Pancreas (tissue), 10 donors: Measurements from ENCODE around the gene RIF1. TPM values are rescaled to one million over a fixed set of nuclear protein-coding genes. Genes with fewer than 3 reads are reported as not detected.

Source experiments
- ATAC-seq, 4 donors: fragments of 200-7000 bp; cut with Tn5 transposase; one replicate each; pipeline versions ENCODE4 v1.8.0 to v1.9.1; 2020; ENCODE audit warnings: mild to moderate bottlenecking in 4 of 4, moderate library complexity in 4 of 4
- DNase-seq, 6 donors: peaks; one replicate each; pipeline ENCODE4 v3.0.0-alpha.2; 2020
- FAIRE-seq: peaks from 2 replicates; lab custom pipeline; 2012; peaks lifted over from hg19 to GRCh38; lab: Jason Lieb, UNC
- H3K27ac ChIP-seq, 4 donors: fragments of 200-600 bp; sonication (generic); 1 replicate in 3 of 4; 2 replicates in 1 of 4; pipeline versions ENCODE4 v1.5.0 to v1.8.0; 2020
- H3K27me3 ChIP-seq, 4 donors: fragments of 200-600 bp; one replicate each; pipeline ENCODE4 v1.8.0; 2021
- H3K36me3 ChIP-seq, 3 donors: fragments of 200-600 bp; sonication (generic) in 1 of 3; one replicate each; pipeline versions ENCODE4 v1.5.0 to v1.8.0; 2020 to 2021
- H3K4me1 ChIP-seq, 3 donors: fragments of 200-600 bp; one replicate each; pipeline ENCODE4 v1.8.0; 2021
- H3K4me3 ChIP-seq, 4 donors: fragments of 200-600 bp; sonication (generic) in 2 of 4; one replicate each; pipeline versions ENCODE4 v1.5.0 to v1.8.0; 2020 to 2021
- H3K9me3 ChIP-seq, 4 donors: fragments of 200-600 bp; one replicate each; pipeline ENCODE4 v1.8.0; 2021
- CTCF ChIP-seq, 4 donors: fragments of 200-600 bp; sonication (generic) in 3 of 4; IDR thresholded peaks; one replicate each; pipeline versions ENCODE4 v1.5.0 to v1.8.0; 2021; ENCODE audit warnings: antibody characterized with exemption in 4 of 4
- WGBS, 2 donors: extraction: QIAGEN DNeasy Blood & Tissue Kit; methylation state at CpG; one replicate each; pipeline ENCODE4 v1.1.7; 2013; 5-methylcytosine and 5-hydroxymethylcytosine counted together
- intact Hi-C, 3 donors: fragments of 100-400 bp; cut with DNase I; formaldehyde crosslinking; loops; one replicate each; pipeline versions ENCODE4 v1.11.1 to v1.14.2; 2022
- polyA plus RNA-seq, 2 donors: library from polyadenylated mRNA; stranded (reverse); fragments of 200-250 nt; gene quantifications; one replicate each; pipeline ENCODE4 v1.2.3, GENCODE V29; 2013
- total RNA-seq, 6 donors: library from RNA; stranded (reverse); fragmentation: NEBNext Ultra II Directional in 4 of 6; extraction: Animal tissue kit (Norgen Biotek cat#: 25700) in 4 of 6; gene quantifications; one replicate each; pipeline versions ENCODE4 v1.2.1 to v1.2.4, GENCODE V29; 2021 to 2023
- donor health status: healthy with polysubstance abuse.
- donor health status: DM: no; HTN: no; CAD: no; lungs with moderate emphysema.
- donor health status: DM: no; HTN: no; CAD: no.
- donor health status: control.
- donor health status: control.
- donor health status: Bipolar disorder and iron deficiency.
- donor health status: DM: yes; HTN: yes; CAD: no.
- donor health status: DM: no; HTN: no; CAD: no.
- donor health status: DM: no; HTN: no; CAD: no.
- donor health status: DM: yes; HTN: yes; CAD: no.

The RIF1 gene
- total and polyA plus RNA-seq, 8 donors: 2.6 to 21.6 (median 17.0) TPM

GRCh38 chr2:151472966-151473365 is 63.3 kb downstream of the RIF1 start:
- Histone ChIP-seq H3K27ac (no peak overlapping the region), H3K36me3 (peaks cover 4 to 47% (median 11%) of the 10 kb centered on the region in 3 donors), H3K4me3 (no peak overlapping the region), H3K4me1 (no peaks in the 10 kb centered on the region), H3K9me3 (no peaks in the 10 kb centered on the region), H3K27me3 (no peaks in the 10 kb centered on the region)
- FAIRE-seq (no peak), DNase-seq (no peak), ATAC-seq (no peak)
- 83 to 92% methylated on average over 3 of the region's 3 CpGs for WGBS, 2 donors
- TF ChIP-seq CTCF (IDR thresholded peaks at IDR 0.05): no peak
- intact Hi-C loops: no loop called here

GRCh38 chr2:151475071-151475470 is 65.4 kb downstream of the RIF1 start:
- Histone ChIP-seq H3K27ac (no peak overlapping the region), H3K27me3 (no peaks in the 10 kb centered on the region), H3K36me3 (peaks cover 0 to 26% (median 4%) of the 10 kb centered on the region in 3 donors), H3K4me1 (no peaks in the 10 kb centered on the region), H3K4me3 (no peak overlapping the region), H3K9me3 (no peaks in the 10 kb centered on the region)
- ATAC-seq (no peak), FAIRE-seq (peak; percentile 41), DNase-seq (no peak)
- TF ChIP-seq CTCF (IDR thresholded peaks at IDR 0.05): no peak
- intact Hi-C loops: no loop called here
- 84 to 91% methylated on average over 2 of the region's 2 CpGs for WGBS, 2 donors

- no peak for TF ChIP-seq CTCF (IDR thresholded peaks at IDR 0.05)
- H3K36me3 ChIP-seq: peaks cover 0 to 16% (median 4%) of the 10 kb centered on the region in 3 donors
These were observed 66.6 kb downstream of the RIF1 start for GRCh38 chr2:151476287-151476686.

GRCh38 chr2:151478011-151478410 is 68.3 kb downstream of the RIF1 start:
- H3K9me3 ChIP-seq: no peaks in the 10 kb centered on the region
- DNase-seq (no peak), FAIRE-seq (no peak), ATAC-seq (no peak)
- no peak overlapping the region for H3K4me3 ChIP-seq
- H3K36me3 ChIP-seq: peaks cover 0 to 16% (median 4%) of the 10 kb centered on the region in 3 donors
- TF ChIP-seq CTCF (IDR thresholded peaks at IDR 0.05): no peak
- H3K27me3 ChIP-seq: no peaks in the 10 kb centered on the region
- H3K27ac ChIP-seq: no peak overlapping the region
- WGBS, 2 donors: 96 to 98% methylated on average over 4 of the region's 4 CpGs
- H3K4me1 ChIP-seq: no peaks in the 10 kb centered on the region
- intact Hi-C loops: no loop called here

More at GRCh38 chr2:151476287-151476686, 66.6 kb downstream of the RIF1 start:
- no peak for FAIRE-seq
- H3K4me1 ChIP-seq: no peaks in the 10 kb centered on the region
- 95 to 98% methylated on average over 1 of the region's 1 CpG for WGBS, 2 donors
- H3K9me3 ChIP-seq: no peaks in the 10 kb centered on the region
- no peak overlapping the region for H3K4me3 ChIP-seq
- H3K27ac ChIP-seq: no peak overlapping the region
- no peaks in the 10 kb centered on the region for H3K27me3 ChIP-seq
- DNase-seq: no peak
- intact Hi-C loops: no loop called here
- ATAC-seq: no peak

- no peak overlapping the region for H3K4me3 ChIP-seq
- 96 to 98% methylated on average over 5 of the region's 5 CpGs for WGBS, 2 donors
- no peaks in the 10 kb centered on the region for H3K36me3 ChIP-seq
- intact Hi-C loops: no loop called here
- DNase-seq (no peak), FAIRE-seq (no peak), ATAC-seq (no peak)
- H3K27ac ChIP-seq: no peak overlapping the region
- H3K27me3 ChIP-seq: no peaks in the 10 kb centered on the region
- no peak for TF ChIP-seq CTCF (IDR thresholded peaks at IDR 0.05)
- H3K9me3 ChIP-seq: no peaks in the 10 kb centered on the region
- H3K4me1 ChIP-seq: no peaks in the 10 kb centered on the region
These were observed 72.0 kb downstream of the RIF1 start for GRCh38 chr2:151481744-151482143.
